MCF 10A (cell line): ENCODE measurements around the gene C5orf47. TPM values are rescaled to one million over a fixed set of nuclear protein-coding genes. Genes with fewer than 3 reads are reported as not detected.

Experiments
- BruUV-seq: library from RNA; stranded (reverse); fragments of 400-500 nt; replicated peaks from 2 replicates; lab custom pipeline; 2021; lab: Mats Ljungman, UMichigan
- CTCF ChIA-PET: fragments of 300-600 bp; sonication (Branson Sonifier 250); formaldehyde crosslinking; extraction: SDS; loops from one replicate; lab custom pipeline; 2021; ENCODE audit warnings: antibody characterized with exemption, inconsistent platforms; lab: Yijun Ruan, JAX
- POLR2A ChIA-PET: fragments of 300-600, 350-650 bp; sonication (Branson Sonifier 250); formaldehyde crosslinking; extraction: SDS; loops from one replicate; lab custom pipeline; 2020; ENCODE audit warnings: antibody characterized with exemption, inconsistent platforms; lab: Yijun Ruan, JAX
- DNase-seq: peaks from one replicate; pipeline ENCODE4 v3.0.0-alpha.2; 2018; ENCODE audit not compliant: unreplicated experiment
- H3K27ac Mint-ChIP-seq: one replicate; pipeline ENCODE4 v1.8.0; 2022; ENCODE audit warnings: mild to moderate bottlenecking, low read depth, mixed read lengths; ENCODE audit not compliant: unreplicated experiment
- H3K27me3 Mint-ChIP-seq: one replicate; pipeline ENCODE4 v1.8.0; 2022; ENCODE audit warnings: mixed read lengths; ENCODE audit not compliant: insufficient read depth, unreplicated experiment
- H3K36me3 Mint-ChIP-seq: one replicate; pipeline ENCODE4 v1.8.0; 2022; ENCODE audit warnings: mild to moderate bottlenecking, moderate library complexity, mixed read lengths; ENCODE audit not compliant: insufficient read depth, unreplicated experiment
- H3K4me1 Mint-ChIP-seq: one replicate; pipeline ENCODE4 v1.8.0; 2022; ENCODE audit warnings: mixed read lengths; ENCODE audit not compliant: insufficient read depth, unreplicated experiment
- H3K4me3 Mint-ChIP-seq: one replicate; pipeline ENCODE4 v1.8.0; 2022; ENCODE audit warnings: mild to moderate bottlenecking, moderate library complexity, mixed read lengths; ENCODE audit not compliant: unreplicated experiment
- H3K9me3 Mint-ChIP-seq: one replicate; pipeline ENCODE4 v1.8.0; 2022; ENCODE audit warnings: mixed read lengths; ENCODE audit not compliant: unreplicated experiment
- CTCF ChIP-seq: fragments of 200-600 bp; IDR thresholded peaks from one replicate; pipeline ENCODE4 v1.8.0; 2022; ENCODE audit warnings: antibody characterized with exemption, mild to moderate bottlenecking; ENCODE audit not compliant: unreplicated experiment
- intact Hi-C: fragments of 100-400 bp; cut with micrococcal nuclease; formaldehyde crosslinking; loops from 2 replicates; pipeline ENCODE4 v1.14.1; 2022
- total RNA-seq: library from RNA; stranded (reverse); gene quantifications from 2 replicates; pipeline ENCODE4 v1.2.3, GENCODE V29; 2022

Gene C5orf47
- total RNA-seq, 1 experiment from 2014 or later = not detected

- H3K27me3 Mint-ChIP-seq = peaks cover 42% of the 10 kb centered on the region
- DNase-seq = peak; percentile 96
- no peak within 1 kb of the TSS for H3K27ac Mint-ChIP-seq
- H3K36me3 Mint-ChIP-seq = no peaks in the 10 kb centered on the region
- CTCF ChIA-PET = interaction anchor here (0.6 to 14.6 kb wide), 68 partner anchors 9 to 888 kb away, joined by 3 to 588 read pairs (median 4); partner anchors contain the start of gene BOD1
- H3K4me1 Mint-ChIP-seq = no peaks in the 10 kb centered on the region
- no TSS peak for BruUV-seq
- peak; percentile 99 for TF ChIP-seq CTCF
- intact Hi-C loops = loop anchor here (1.0 to 10.0 kb wide), 5 partner anchors 267 to 689 kb away; no protein-coding TSS in a partner anchor
- no peaks in the 10 kb centered on the region for H3K9me3 Mint-ChIP-seq
- no peak within 1 kb of the TSS for H3K4me3 Mint-ChIP-seq
- POLR2A ChIA-PET = interaction anchor here (0.5 to 3.1 kb wide), 10 partner anchors 32 to 486 kb away, joined by 3 to 31 read pairs (median 4); no protein-coding TSS in a partner anchor
Measured at GRCh38 chr5:174045470-174046025, 56.6 kb downstream of the C5orf47 start, which contains the start of gene NSG2. Gene NSG2 (plus strand): TSS chr5:174045706. CDS start chr5:174046756, 1,050 bp downstream.

GRCh38 chr5:174046558-174046957 lies 57.6 kb downstream of the C5orf47 start:
- Mint-ChIP-seq H3K4me1 (no peaks in the 10 kb centered on the region), H3K27ac (no peak overlapping the region), H3K36me3 (no peaks in the 10 kb centered on the region), H3K9me3 (no peaks in the 10 kb centered on the region), H3K4me3 (no peak overlapping the region), H3K27me3 (peaks cover 45% of the 10 kb centered on the region)
- no peak for DNase-seq
- no TSS peak for BruUV-seq
- POLR2A ChIA-PET = interaction anchor here (0.6 to 3.1 kb wide), 5 partner anchors 263 to 436 kb away, joined by 3 to 31 read pairs (median 4); no protein-coding TSS in a partner anchor
- no peak for TF ChIP-seq CTCF
- CTCF ChIA-PET = interaction anchor here (0.6 to 14.6 kb wide), 21 partner anchors 8 to 864 kb away, joined by 3 to 588 read pairs (median 6); partner anchors contain the start of gene BOD1
- intact Hi-C loops = loop anchor here (10.0 kb wide), 2 partner anchors 368 to 688 kb away; no protein-coding TSS in a partner anchor

GRCh38 chr5:174047472-174048099 lies 58.6 kb downstream of the C5orf47 start:
- no peaks in the 10 kb centered on the region for H3K9me3 Mint-ChIP-seq
- no peak for DNase-seq
- H3K4me3 Mint-ChIP-seq = no peak overlapping the region
- CTCF ChIA-PET = interaction anchor here (0.6 to 14.6 kb wide), 4 partner anchors 9 to 1248 kb away, joined by 3 to 588 read pairs (median 5); no protein-coding TSS in a partner anchor
- H3K36me3 Mint-ChIP-seq = no peaks in the 10 kb centered on the region
- POLR2A ChIA-PET = interaction anchor here (0.6 to 0.9 kb wide), 4 partner anchors 73 to 270 kb away, joined by 3 read pairs; no protein-coding TSS in a partner anchor
- TF ChIP-seq CTCF = no peak
- H3K27me3 Mint-ChIP-seq = peaks cover 45% of the 10 kb centered on the region
- intact Hi-C loops = loop anchor here (10.0 kb wide), 2 partner anchors 367 to 687 kb away; no protein-coding TSS in a partner anchor
- no peaks in the 10 kb centered on the region for H3K4me1 Mint-ChIP-seq
- no peak overlapping the region for H3K27ac Mint-ChIP-seq
- no TSS peak for BruUV-seq

GRCh38 chr5:174052636-174053035 lies 63.7 kb downstream of the C5orf47 start:
- intact Hi-C loops = no loop called here
- ChIA-PET CTCF (interaction anchor here (0.6 to 14.6 kb wide), 3 partner anchors 190 to 274 kb away, joined by 3 to 588 read pairs (median 3); no protein-coding TSS in a partner anchor), POLR2A (interaction anchor here (0.6 kb wide), 1 partner anchor 223 kb away, joined by 3 read pairs; no protein-coding TSS in a partner anchor)
- Mint-ChIP-seq H3K4me1 (no peaks in the 10 kb centered on the region), H3K27me3 (peaks cover 30% of the 10 kb centered on the region), H3K4me3 (no peak overlapping the region), H3K27ac (no peak overlapping the region), H3K9me3 (no peaks in the 10 kb centered on the region), H3K36me3 (no peaks in the 10 kb centered on the region)
- DNase-seq = no peak
- no peak for TF ChIP-seq CTCF
- BruUV-seq = no TSS peak
